ENCODE results near the gene CYP26C1. TPM values are rescaled to one million over a fixed set of nuclear protein-coding genes. Genes with fewer than 3 reads are reported as not detected.

Gene CYP26C1
- total and polyA plus RNA-seq, 2 of the 4 experiments (the other 2 are of a cell fraction), result 0.02 TPM; not detected in 1

DNA sequence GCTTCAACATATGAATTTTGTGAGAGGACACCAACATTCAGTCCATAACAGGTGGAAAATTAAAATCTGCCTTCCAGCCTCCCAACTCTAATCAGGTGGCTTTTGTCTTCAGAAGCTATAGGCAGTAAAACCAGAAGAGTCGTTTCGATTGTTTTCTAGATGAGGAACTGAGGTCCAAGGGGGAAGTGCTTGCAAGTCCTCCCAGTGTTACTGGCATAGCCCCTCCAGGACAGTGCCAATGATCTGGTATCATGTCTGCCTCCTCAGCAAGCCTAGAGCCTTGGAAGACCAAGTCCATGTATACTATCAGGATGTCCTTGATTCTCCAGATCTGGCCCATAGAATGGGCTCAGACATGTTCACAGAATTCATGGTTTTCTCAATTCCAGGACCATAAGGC is 30.0 kb downstream of the CYP26C1 start:
- no peak overlapping the region for H3K9ac ChIP-seq (ENCODE audit: low read depth, low read length)
- in situ Hi-C loops (cut with MboI; ENCODE audit: low sequenced_read_pairs), result no loop called here
- no peaks in the 10 kb centered on the region; the same call in 1 of the 2 replicates for H3K9me1 ChIP-seq (ENCODE audit: insufficient read depth, low read length)
- dilution Hi-C loops (cut with HindIII; ENCODE audit: low sequenced_read_pairs, unreplicated experiment), result no loop called here
- H2AFZ ChIP-seq (replicated peaks; ENCODE audit: low read length, poor library complexity), result no peak overlapping the region
- no peaks in the 10 kb centered on the region for H3K9me3 ChIP-seq (ENCODE audit: control insufficient read depth, insufficient read depth, low read length)
- H3K4ac ChIP-seq (ENCODE audit: low read depth, low read length), result no peak overlapping the region
- no peak overlapping the region for H2BK20ac ChIP-seq (ENCODE audit: low read depth, low read length)
- no peaks in the 10 kb centered on the region for H3K79me1 ChIP-seq (ENCODE audit: low read depth in 1 of 2, low read length in 2 of 2)
- no peak overlapping the region for H3K14ac ChIP-seq (replicated peaks; ENCODE audit: low read depth, low read length)
- intact Hi-C loops (cut with micrococcal nuclease), result no loop called here
- no peak overlapping the region for H3K27ac ChIP-seq (ENCODE audit: insufficient read depth, low read length)
- no peak overlapping the region for H3K4me2 ChIP-seq (ENCODE audit: low read depth, low read length)
- H2BK15ac ChIP-seq (ENCODE audit: low read depth, low read length), result no peak overlapping the region
- no peak overlapping the region for H3K18ac ChIP-seq (ENCODE audit: low read depth, low read length)
- H2BK5ac ChIP-seq (ENCODE audit: low read depth, low read length, poor library complexity, severe bottlenecking), result no peak overlapping the region
- peaks cover 25% of the 10 kb centered on the region for H3K27me3 ChIP-seq (ENCODE audit: control insufficient read depth, insufficient read depth, low read length)
- no peak for ATAC-seq (ENCODE audit: low read depth)
- no peak overlapping the region for H3K4me3 ChIP-seq (ENCODE audit: insufficient read depth, low read depth, low read length)
- H3K36me3 ChIP-seq (ENCODE audit: control insufficient read depth, insufficient read depth, low read length), result no peaks in the 10 kb centered on the region
- no peak overlapping the region for H4K5ac ChIP-seq (ENCODE audit: low read depth, low read length)
- BruUV-seq (replicated peaks), result no TSS peak
- no peaks in the 10 kb centered on the region for H3K4me1 ChIP-seq (ENCODE audit: control insufficient read depth, insufficient read depth, low read length)
- no peak overlapping the region for H2BK120ac ChIP-seq (ENCODE audit: low read depth, low read length)
- H2AK5ac ChIP-seq (ENCODE audit: low read depth, low read length), result no peak overlapping the region
- CTCF ChIA-PET, result no interaction called here
- H4K8ac ChIP-seq (ENCODE audit: low read depth in 2 of 2, low read length in 2 of 2), result no peak overlapping the region
- no peaks in the 10 kb centered on the region for H4K20me1 ChIP-seq (ENCODE audit: insufficient read depth, low read length)
- no peak for TF ChIP-seq CEBPB (IDR thresholded peaks at IDR 0.05; ENCODE audit: low read depth, low read length)
- TF ChIP-seq RAD21 (IDR thresholded peaks at IDR 0.05; ENCODE audit: low read length), result no peak
- no peak for TF ChIP-seq SMC3 (IDR thresholded peaks at IDR 0.05; ENCODE audit: low read depth, low read length)
- TF ChIP-seq RCOR1 (IDR thresholded peaks at IDR 0.05; ENCODE audit: insufficient replicate concordance, low read length), result no peak
- TF ChIP-seq, protein P1, sequence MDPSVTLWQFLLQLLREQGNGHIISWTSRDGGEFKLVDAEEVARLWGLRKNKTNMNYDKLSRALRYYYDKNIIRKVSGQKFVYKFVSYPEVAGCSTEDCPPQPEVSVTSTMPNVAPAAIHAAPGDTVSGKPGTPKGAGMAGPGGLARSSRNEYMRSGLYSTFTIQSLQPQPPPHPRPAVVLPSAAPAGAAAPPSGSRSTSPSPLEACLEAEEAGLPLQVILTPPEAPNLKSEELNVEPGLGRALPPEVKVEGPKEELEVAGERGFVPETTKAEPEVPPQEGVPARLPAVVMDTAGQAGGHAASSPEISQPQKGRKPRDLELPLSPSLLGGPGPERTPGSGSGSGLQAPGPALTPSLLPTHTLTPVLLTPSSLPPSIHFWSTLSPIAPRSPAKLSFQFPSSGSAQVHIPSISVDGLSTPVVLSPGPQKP (IDR thresholded peaks at IDR 0.05; ENCODE audit: borderline replicate concordance, low read depth, low read length), result no peak
- TF ChIP-seq CHD1 (IDR thresholded peaks at IDR 0.05; ENCODE audit: low read depth, low read length), result no peak
- no peak for TF ChIP-seq MAZ (IDR thresholded peaks at IDR 0.05; ENCODE audit: borderline replicate concordance, low read depth, low read length)
- no peak for TF ChIP-seq FOS (IDR thresholded peaks at IDR 0.05; ENCODE audit: low read depth, low read length)
- TF ChIP-seq BHLHE40 (IDR thresholded peaks at IDR 0.05; ENCODE audit: low read depth, low read length), result no peak
- no peak for TF ChIP-seq MXI1 (IDR thresholded peaks at IDR 0.05; ENCODE audit: borderline replicate concordance, low read depth, low read length)
- no peak for TF ChIP-seq MAFK (IDR thresholded peaks at IDR 0.05; ENCODE audit: low read depth, low read length)
- TF ChIP-seq, protein P2, sequence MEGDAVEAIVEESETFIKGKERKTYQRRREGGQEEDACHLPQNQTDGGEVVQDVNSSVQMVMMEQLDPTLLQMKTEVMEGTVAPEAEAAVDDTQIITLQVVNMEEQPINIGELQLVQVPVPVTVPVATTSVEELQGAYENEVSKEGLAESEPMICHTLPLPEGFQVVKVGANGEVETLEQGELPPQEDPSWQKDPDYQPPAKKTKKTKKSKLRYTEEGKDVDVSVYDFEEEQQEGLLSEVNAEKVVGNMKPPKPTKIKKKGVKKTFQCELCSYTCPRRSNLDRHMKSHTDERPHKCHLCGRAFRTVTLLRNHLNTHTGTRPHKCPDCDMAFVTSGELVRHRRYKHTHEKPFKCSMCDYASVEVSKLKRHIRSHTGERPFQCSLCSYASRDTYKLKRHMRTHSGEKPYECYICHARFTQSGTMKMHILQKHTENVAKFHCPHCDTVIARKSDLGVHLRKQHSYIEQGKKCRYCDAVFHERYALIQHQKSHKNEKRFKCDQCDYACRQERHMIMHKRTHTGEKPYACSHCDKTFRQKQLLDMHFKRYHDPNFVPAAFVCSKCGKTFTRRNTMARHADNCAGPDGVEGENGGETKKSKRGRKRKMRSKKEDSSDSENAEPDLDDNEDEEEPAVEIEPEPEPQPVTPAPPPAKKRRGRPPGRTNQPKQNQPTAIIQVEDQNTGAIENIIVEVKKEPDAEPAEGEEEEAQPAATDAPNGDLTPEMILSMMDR (conservative IDR thresholded peaks at IDR 0.05; ENCODE audit: low read depth, low read length), result no peak
- no peak for TF ChIP-seq NFE2L2 (IDR thresholded peaks at IDR 0.05; ENCODE audit: low read depth, low read length)
- H3K23ac ChIP-seq (ENCODE audit: low read depth, low read length), result no peak overlapping the region; the same call in 1 of the 2 replicates
- no peak for DNase-seq
- H2AK9ac ChIP-seq (replicated peaks; ENCODE audit: low read depth, low read length, poor library complexity), result no peak overlapping the region
- no CpG with 5 or more reads among the region's 2 CpGs for WGBS, 2 experiments (ENCODE audit: extremely low coverage in 2 of 2, insufficient read length in 1 of 2)
- POLR2A ChIA-PET (ENCODE audit: unreplicated experiment), result no interaction called here
- H3K56ac ChIP-seq (ENCODE audit: extremely low read depth, insufficient read depth, low read length), result no peak overlapping the region
- no peak overlapping the region for H4K91ac ChIP-seq (ENCODE audit: insufficient read depth, low read depth, low read length)
